Trophoblast cell (in vitro differentiated cells and primary cell): Measurements from ENCODE around the gene TNKS1BP1.
"Not testable (repeated sequence)": the region's sequence is repeated elsewhere in the genome, so short reads cannot be mapped to it uniquely, and the experiment has no call there.

Experiments used
- DNase-seq, 2 donors: peaks; one replicate each; pipeline ENCODE4 v3.0.0-alpha.2; 2016
- H2AFZ ChIP-seq: 2 replicates; pipeline ENCODE4 v1.6.1; 2013; ENCODE audit warnings: low read length, moderate library complexity, mild to moderate bottlenecking; ENCODE audit not compliant: insufficient read depth, poor library complexity
- H2AK5ac ChIP-seq: 2 replicates; pipeline ENCODE4 v1.6.1; 2013; ENCODE audit warnings: mild to moderate bottlenecking, low read length
- H2BK120ac ChIP-seq: 2 replicates; pipeline ENCODE4 v1.6.1; 2013; ENCODE audit warnings: low read length, mild to moderate bottlenecking, moderate library complexity; ENCODE audit not compliant: insufficient read depth, poor library complexity
- H2BK12ac ChIP-seq: 2 replicates; pipeline ENCODE4 v1.6.1; 2013; ENCODE audit warnings: mild to moderate bottlenecking, low read length, moderate library complexity
- H2BK5ac ChIP-seq: 2 replicates; pipeline ENCODE4 v1.6.1; 2013; ENCODE audit warnings: low read length, low read depth, moderate library complexity, mild to moderate bottlenecking; ENCODE audit not compliant: poor library complexity
- H3K14ac ChIP-seq: 2 replicates; pipeline ENCODE4 v1.6.1; 2013; ENCODE audit warnings: mild to moderate bottlenecking, low read length
- H3K18ac ChIP-seq: 2 replicates; pipeline ENCODE4 v1.6.1; 2013; ENCODE audit warnings: mild to moderate bottlenecking, low read length
- H3K23ac ChIP-seq: 2 replicates; pipeline ENCODE4 v1.6.1; 2013; ENCODE audit warnings: low read length
- H3K27ac ChIP-seq: 2 replicates; pipeline ENCODE4 v1.5.1; 2013; ENCODE audit warnings: low read depth, mild to moderate bottlenecking, inconsistent platforms, low read length, moderate library complexity
- H3K27me3 ChIP-seq: 2 replicates; pipeline ENCODE4 v1.6.1; 2013; ENCODE audit warnings: inconsistent platforms, mild to moderate bottlenecking, low read length, moderate library complexity; ENCODE audit not compliant: insufficient read depth
- H3K36me3 ChIP-seq, 2 experiments: 1 replicate in 1 of 2; 2 replicates in 1 of 2; pipeline ENCODE4 v1.6.1; 2013; ENCODE audit warnings: low read length in 2 of 2, mild to moderate bottlenecking in 2 of 2, moderate library complexity in 1 of 2; ENCODE audit not compliant: insufficient read depth in 2 of 2, control insufficient read depth in 1 of 2
- H3K4ac ChIP-seq: 2 replicates; pipeline ENCODE4 v1.6.1; 2013; ENCODE audit warnings: low read depth, mild to moderate bottlenecking, low read length, moderate library complexity
- H3K4me1 ChIP-seq, 2 experiments: 1 replicate in 1 of 2; 2 replicates in 1 of 2; pipeline ENCODE4 v1.6.1; 2013; ENCODE audit warnings: low read length in 2 of 2, mild to moderate bottlenecking in 2 of 2, moderate library complexity in 1 of 2; ENCODE audit not compliant: insufficient read depth in 2 of 2, control insufficient read depth in 1 of 2
- H3K4me2 ChIP-seq: 2 replicates; pipeline ENCODE4 v1.6.1; 2013; ENCODE audit warnings: inconsistent platforms, mild to moderate bottlenecking, low read length, moderate library complexity
- H3K4me3 ChIP-seq: 2 replicates; pipeline ENCODE4 v1.5.1; 2013; ENCODE audit warnings: mild to moderate bottlenecking, low read depth, low read length, inconsistent platforms
- H3K79me1 ChIP-seq: one replicate; pipeline ENCODE4 v1.6.1; 2013; ENCODE audit warnings: low read length
- H3K79me2 ChIP-seq: 2 replicates; pipeline ENCODE4 v1.6.1; 2013; ENCODE audit warnings: low read length, mild to moderate bottlenecking; ENCODE audit not compliant: control insufficient read depth, insufficient read depth, poor library complexity
- H3K9ac ChIP-seq: 2 replicates; pipeline ENCODE4 v1.6.1; 2013; ENCODE audit warnings: mild to moderate bottlenecking, low read length
- H3K9me3 ChIP-seq: 2 replicates; pipeline ENCODE4 v1.6.1; 2013; ENCODE audit warnings: low read depth, mild to moderate bottlenecking, control low read depth, inconsistent platforms, low read length; ENCODE audit not compliant: insufficient read depth
- H4K12ac ChIP-seq: 2 replicates; pipeline ENCODE4 v1.6.1; 2013; ENCODE audit warnings: low read depth, mild to moderate bottlenecking, low read length, moderate library complexity
- H4K8ac ChIP-seq: 2 replicates; pipeline ENCODE4 v1.6.1; 2013; ENCODE audit warnings: low read depth, mild to moderate bottlenecking, low read length, moderate library complexity
- H4K91ac ChIP-seq: one replicate; pipeline ENCODE4 v1.6.1; 2013; ENCODE audit warnings: low read depth, mild to moderate bottlenecking, low read length, moderate library complexity
- WGBS: extraction: QIAGEN DNeasy Blood & Tissue Kit; methylation state at CpG from one replicate; pipeline ENCODE4 v1.1.7; 2013; ENCODE audit warnings: missing lambda C conversion rate; ENCODE audit not compliant: insufficient read length, insufficient coverage; ENCODE audit errors: extremely low coverage; 5-methylcytosine and 5-hydroxymethylcytosine counted together

TNKS1BP1 gene

GRCh38 chr11:57299150-57299737 is 25.5 kb downstream of the TNKS1BP1 start:
- Histone ChIP-seq H4K91ac (no peak overlapping the region), H3K9ac (no peak overlapping the region), H3K4ac (no peak overlapping the region), H3K36me3 (peaks cover 66 to 69% of the 10 kb centered on the region in 2 experiments), H4K8ac (no peak overlapping the region), H2AK5ac (no peak overlapping the region), H3K23ac (no peak overlapping the region), H2AFZ (no peak overlapping the region), H2BK12ac (no peak overlapping the region), H2BK120ac (no peak overlapping the region), H3K79me2 (peaks cover 1% of the 10 kb centered on the region), H3K4me1 (peaks cover 14 to 21% of the 10 kb centered on the region in 2 experiments), H4K12ac (no peak overlapping the region), H3K14ac (no peak overlapping the region), H3K4me2 (no peak overlapping the region), H3K4me3 (no peak overlapping the region), H3K9me3 (no peaks in the 10 kb centered on the region), H2BK5ac (no peak overlapping the region), H3K27me3 (no peaks in the 10 kb centered on the region), H3K79me1 (peaks cover 16% of the 10 kb centered on the region), H3K27ac (no peak overlapping the region), H3K18ac (no peak overlapping the region)
- no peak for DNase-seq
- no CpG with 5 or more reads among the region's 5 CpGs for WGBS

- no peak overlapping the region for H3K9ac ChIP-seq
- no peaks in the 10 kb centered on the region for H3K27me3 ChIP-seq
- peak overlapping the region; percentile 32 for H3K14ac ChIP-seq
- peak overlapping the region; percentile 27 for H2BK12ac ChIP-seq
- H3K18ac ChIP-seq = no peak overlapping the region
- WGBS = no CpG with 5 or more reads among the region's 2 CpGs
- H2AFZ ChIP-seq = no peak overlapping the region
- peaks cover 6% of the 10 kb centered on the region for H3K79me2 ChIP-seq
- H2BK5ac ChIP-seq = no peak overlapping the region
- no peak overlapping the region for H2BK120ac ChIP-seq
- H3K4me2 ChIP-seq = no peak overlapping the region
- no peak overlapping the region for H3K23ac ChIP-seq
- peak overlapping the region; percentile 3 for H4K12ac ChIP-seq
- peak; percentile 31 to 61 for DNase-seq
- H3K4me3 ChIP-seq = no peak overlapping the region
- H3K9me3 ChIP-seq = no peaks in the 10 kb centered on the region
- H3K4me1 ChIP-seq = peaks cover 20 to 21% of the 10 kb centered on the region in 2 experiments
- H4K91ac ChIP-seq = no peak overlapping the region
- no peak overlapping the region for H3K27ac ChIP-seq
- no peak overlapping the region for H4K8ac ChIP-seq
- H3K36me3 ChIP-seq = peaks cover 46 to 50% of the 10 kb centered on the region in 2 experiments
- peak overlapping the region; percentile 19 for H2AK5ac ChIP-seq
- no peak overlapping the region for H3K4ac ChIP-seq
- peaks cover 29% of the 10 kb centered on the region for H3K79me1 ChIP-seq
Measured at GRCh38 chr11:57297221-57297620, 27.5 kb downstream of the TNKS1BP1 start.

- not testable (repeated sequence) for H4K12ac ChIP-seq, H2AFZ ChIP-seq, H3K9me3 ChIP-seq, H3K23ac ChIP-seq, H3K4me2 ChIP-seq, H3K18ac ChIP-seq, H3K14ac ChIP-seq, H3K4me3 ChIP-seq, H4K8ac ChIP-seq, H3K4ac ChIP-seq, H2AK5ac ChIP-seq, H3K9ac ChIP-seq, H3K27me3 ChIP-seq, H2BK120ac ChIP-seq, H3K79me2 ChIP-seq
- H3K36me3 ChIP-seq = peaks cover 35 to 40% of the 10 kb centered on the region in 2 experiments
- H3K27ac ChIP-seq = peak overlapping the region; percentile 13
- peak overlapping the region; percentile 57 for H2BK5ac ChIP-seq
- peaks cover 31% of the 10 kb centered on the region for H3K79me1 ChIP-seq
- WGBS = no CpG with 5 or more reads among the region's 3 CpGs
- peak; percentile 75 to 95 for DNase-seq
- peaks cover 20 to 21% of the 10 kb centered on the region in 2 experiments for H3K4me1 ChIP-seq
- peak overlapping the region; percentile 66 for H4K91ac ChIP-seq
- peak overlapping the region; percentile 86 for H2BK12ac ChIP-seq
Measured at GRCh38 chr11:57296205-57296604, 28.5 kb downstream of the TNKS1BP1 start.

GRCh38 chr11:57294225-57295131 is 30.3 kb downstream of the TNKS1BP1 start:
- peak overlapping the region; percentile 70 for H4K8ac ChIP-seq
- no peak overlapping the region for H3K4me2 ChIP-seq
- no peak overlapping the region for H3K9ac ChIP-seq
- H3K14ac ChIP-seq = peak overlapping the region; percentile 81
- no peaks in the 10 kb centered on the region for H3K27me3 ChIP-seq
- no peak overlapping the region for H2AFZ ChIP-seq
- H3K4me1 ChIP-seq = peaks cover 21 to 25% of the 10 kb centered on the region in 2 experiments
- peak overlapping the region; percentile 97 for H4K91ac ChIP-seq
- peak overlapping the region; percentile 88 for H2AK5ac ChIP-seq
- no CpG with 5 or more reads among the region's 2 CpGs for WGBS
- H4K12ac ChIP-seq = no peak overlapping the region
- H3K4ac ChIP-seq = peak overlapping the region; percentile 53
- H3K9me3 ChIP-seq = no peaks in the 10 kb centered on the region
- peak overlapping the region; percentile 82 for H2BK5ac ChIP-seq
- peak overlapping the region; percentile 86 for H2BK120ac ChIP-seq
- peak in 1 of 2 donors; percentile 83 for DNase-seq
- H3K79me2 ChIP-seq = peaks cover 6% of the 10 kb centered on the region
- no peak overlapping the region for H3K23ac ChIP-seq
- peaks cover 18 to 22% of the 10 kb centered on the region in 2 experiments for H3K36me3 ChIP-seq
- H2BK12ac ChIP-seq = peak overlapping the region; percentile 89
- H3K27ac ChIP-seq = peak overlapping the region; percentile 95
- no peak overlapping the region for H3K4me3 ChIP-seq
- peak overlapping the region; percentile 76 for H3K18ac ChIP-seq
- H3K79me1 ChIP-seq = peaks cover 31% of the 10 kb centered on the region
